Frontal cortex (tissue), 4 donors: Measurements from ENCODE around the gene LDAH. TPM values are rescaled to one million over a fixed set of nuclear protein-coding genes. Genes with fewer than 3 reads are reported as not detected.
A peak's percentile ranks its signal among the peaks of the same experiment; 100 is the strongest.

Experiments used
- DNase-seq, 2 donors: peaks; one replicate each; pipeline ENCODE4 v3.0.0; 2012; ENCODE audit warnings: low spot score in 2 of 2
- FAIRE-seq: peaks from 2 replicates; lab custom pipeline; 2012; peaks lifted over from hg19 to GRCh38; lab: Jason Lieb, UNC
- total RNA-seq: library from RNA; depleted of rRNA; stranded (reverse); fragments of >200 nt; gene quantifications from one replicate; pipeline ENCODE4 v1.2.3, GENCODE V29; 2014
- donor health status: control.
- donor health status: control.
- donor health status: control.

LDAH gene
- total RNA-seq, 1 donor from 2014 or later = 17.1 TPM

- DNase-seq = no peak
These were observed 177.6 kb downstream of the LDAH start for GRCh38 chr2:20645301-20645701.

GRCh38 chr2:20643826-20644225 lies 179.1 kb downstream of the LDAH start:
- DNase-seq = no peak
- no peak for FAIRE-seq

More at GRCh38 chr2:20645301-20645701, 177.6 kb downstream of the LDAH start:
- no peak for FAIRE-seq

GRCh38 chr2:20643060-20643459 lies 179.8 kb downstream of the LDAH start:
- DNase-seq = no peak
- FAIRE-seq = no peak

- no peak for FAIRE-seq
- peak; percentile 70 to 93 for DNase-seq
These were observed 180.6 kb downstream of the LDAH start for GRCh38 chr2:20642055-20642971.

- no peak for FAIRE-seq
- peak in 1 of 2 donors; percentile 44 for DNase-seq
These were observed 181.5 kb downstream of the LDAH start for GRCh38 chr2:20641123-20641985.

GRCh38 chr2:20640411-20641122 lies 182.3 kb downstream of the LDAH start:
- FAIRE-seq (no peak), DNase-seq (peak in 1 of 2 donors; percentile 46)

- no peak for FAIRE-seq
- no peak for DNase-seq
These were observed 184.1 kb downstream of the LDAH start for GRCh38 chr2:20638646-20639430.

- FAIRE-seq (no peak), DNase-seq (no peak)
These were observed 184.9 kb downstream of the LDAH start for GRCh38 chr2:20638014-20638413.

- DNase-seq (no peak), FAIRE-seq (no peak)
These were observed 185.8 kb downstream of the LDAH start for GRCh38 chr2:20637147-20637546.

GRCh38 chr2:20635675-20636584 lies 187.0 kb downstream of the LDAH start:
- DNase-seq (peak; percentile 71 to 91), FAIRE-seq (no peak)

GRCh38 chr2:20635113-20635510 lies 187.8 kb downstream of the LDAH start:
- DNase-seq (no peak), FAIRE-seq (no peak)

GRCh38 chr2:20634507-20635112 lies 188.3 kb downstream of the LDAH start:
- DNase-seq (no peak), FAIRE-seq (no peak)

Other genes starting within 250 kb of the LDAH start
- gene HS1BP3, start 172.0 kb downstream of the LDAH start, total RNA-seq = 7.7 TPM
- gene GDF7, start 156.0 kb downstream of the LDAH start, total RNA-seq = under 0.01 TPM
- 0.41 TPM for gene APOB, start 221.0 kb upstream of the LDAH start, total RNA-seq